Colonic mucosa (tissue), 4 donors: Measurements from ENCODE around the gene CWH43. TPM values are rescaled to one million over a fixed set of nuclear protein-coding genes. Genes with fewer than 3 reads are reported as not detected.
"Not testable (repeated sequence)": the region's sequence is repeated elsewhere in the genome, so short reads cannot be mapped to it uniquely, and the experiment has no call there.

Experiments used
- DNase-seq: peaks from one replicate; pipeline ENCODE4 v3.0.0-alpha.2; 2020
- H3K27ac ChIP-seq: fragments of 200-600 bp; one replicate; pipeline ENCODE4 v1.8.0; 2021
- H3K27me3 ChIP-seq: fragments of 200-600 bp; one replicate; pipeline ENCODE4 v1.8.0; 2021
- H3K36me3 ChIP-seq: fragments of 200-600 bp; one replicate; pipeline ENCODE4 v1.8.0; 2021
- H3K4me1 ChIP-seq: fragments of 200-600 bp; one replicate; pipeline ENCODE4 v1.8.0; 2021; ENCODE audit warnings: mild to moderate bottlenecking
- H3K4me3 ChIP-seq: fragments of 200-600 bp; one replicate; pipeline ENCODE4 v1.8.0; 2021
- H3K9ac ChIP-seq, 2 donors: one replicate each; pipeline ENCODE4 v1.7.0; 2013; ENCODE audit warnings: control low read depth in 2 of 2, low read depth in 2 of 2, low read length in 2 of 2
- H3K9me3 ChIP-seq: fragments of 200-600 bp; one replicate; pipeline ENCODE4 v1.8.0; 2021
- CTCF ChIP-seq: fragments of 200-600 bp; IDR thresholded peaks from one replicate; pipeline ENCODE4 v1.8.0; 2022; ENCODE audit warnings: antibody characterized with exemption, mild to moderate bottlenecking
- intact Hi-C: fragments of 100-400 bp; cut with DNase I; formaldehyde crosslinking; loops from one replicate; pipeline ENCODE4 v1.14.1; 2022
- total RNA-seq, 2 donors: library from RNA; stranded (reverse); fragmentation: NEBNext Ultra II Directional in 1 of 2; extraction: Animal tissue kit (Norgen Biotek cat#: 25700) in 1 of 2; gene quantifications; one replicate each; pipeline ENCODE4 v1.2.1, GENCODE V29; 2021
- donor health status: healthy.
- donor health status: DM: no; HTN: no; CAD: no.
- donor health status: DM: no; HTN: no; CAD: no.

The CWH43 gene
- total RNA-seq, 2 donors from 2014 or later, result 18.2 to 29.9 TPM

DNA sequence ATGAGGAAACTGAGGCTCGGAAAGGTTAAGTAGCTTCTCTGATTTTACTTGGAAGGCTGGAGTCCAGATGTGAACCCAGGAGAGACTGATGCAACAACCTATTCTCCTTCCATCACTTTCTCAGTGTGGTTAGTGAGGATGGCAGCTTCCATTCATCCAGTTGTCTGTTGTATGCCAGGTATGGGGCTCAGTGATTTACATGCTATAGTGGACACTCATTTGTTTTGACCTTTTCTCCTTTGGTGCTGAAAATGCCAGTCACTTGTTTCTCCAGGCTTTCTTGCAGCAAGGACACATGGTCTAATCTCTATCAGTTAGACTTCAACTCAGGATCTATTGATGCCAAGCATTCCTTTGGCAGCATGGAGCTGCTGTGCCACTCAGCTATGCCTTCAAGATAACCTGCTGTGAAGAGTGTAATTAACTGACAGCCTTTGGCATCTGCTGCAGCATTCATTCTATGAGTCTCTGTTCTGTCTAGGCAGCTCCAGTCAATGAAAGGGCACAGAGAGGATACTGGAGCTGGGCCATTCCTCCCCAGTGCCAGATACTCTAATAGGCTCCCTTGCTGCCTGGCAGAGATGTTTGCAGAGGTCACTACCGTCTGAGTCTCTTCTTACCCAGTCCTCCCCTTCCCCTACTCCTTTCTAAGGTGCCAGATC is 11.0 kb upstream of the CWH43 start:
- H3K9ac ChIP-seq, result no peak overlapping the region
- H3K9me3 ChIP-seq, result no peaks in the 10 kb centered on the region
- no peak overlapping the region for H3K4me3 ChIP-seq
- no peak overlapping the region for H3K27ac ChIP-seq
- no peaks in the 10 kb centered on the region for H3K4me1 ChIP-seq
- H3K27me3 ChIP-seq, result no peaks in the 10 kb centered on the region
- no peak for TF ChIP-seq CTCF
- intact Hi-C loops, result no loop called here
- no peaks in the 10 kb centered on the region for H3K36me3 ChIP-seq
- DNase-seq, result no peak

- intact Hi-C loops, result no loop called here
- DNase-seq, result no peak
- Histone ChIP-seq H3K36me3 (no peaks in the 10 kb centered on the region), H3K9me3 (no peaks in the 10 kb centered on the region), H3K27me3 (no peaks in the 10 kb centered on the region), H3K27ac (no peak overlapping the region), H3K4me3 (no peak overlapping the region), H3K4me1 (no peaks in the 10 kb centered on the region), H3K9ac (no peak overlapping the region)
- TF ChIP-seq CTCF, result no peak
Observed at GRCh38 chr4:48976041-48976440, 10.0 kb upstream of the CWH43 start.

DNA sequence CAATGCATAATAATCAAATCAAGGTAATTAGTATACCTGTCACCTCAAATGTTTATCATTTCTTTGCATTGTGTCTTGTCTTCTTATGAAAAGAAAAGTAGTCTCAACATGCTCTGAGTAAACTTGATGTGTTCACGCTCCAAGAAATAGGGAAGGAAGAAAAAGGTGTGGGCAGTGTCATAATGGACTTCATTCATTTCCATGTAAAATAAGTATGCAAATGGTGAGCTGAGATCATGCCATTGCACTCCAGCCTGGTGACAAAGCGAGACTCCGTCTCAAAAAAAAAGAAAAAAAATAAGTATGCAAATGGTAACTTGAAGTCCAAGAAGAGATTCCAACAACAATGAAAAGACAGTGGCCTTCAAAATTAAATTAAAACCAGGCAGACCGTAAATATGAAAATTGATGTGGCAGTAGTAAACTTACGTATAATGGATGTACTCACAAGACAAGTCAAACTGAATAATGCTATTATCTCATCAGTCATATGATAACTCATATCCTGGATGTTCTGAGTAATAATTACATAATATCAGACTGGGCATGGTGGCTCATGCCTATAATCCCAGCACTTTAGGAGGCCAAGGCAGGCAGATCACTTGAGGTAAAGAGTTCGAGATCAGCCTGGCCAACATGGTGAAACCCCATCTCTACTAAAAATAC is 6.0 kb upstream of the CWH43 start:
- Histone ChIP-seq H3K36me3 (no peaks in the 10 kb centered on the region), H3K27ac (no peak overlapping the region), H3K9me3 (no peaks in the 10 kb centered on the region), H3K4me3 (no peak overlapping the region), H3K27me3 (no peaks in the 10 kb centered on the region), H3K4me1 (no peaks in the 10 kb centered on the region), H3K9ac (no peak overlapping the region)
- intact Hi-C loops, result no loop called here
- no peak for DNase-seq
- TF ChIP-seq CTCF, result no peak

DNA sequence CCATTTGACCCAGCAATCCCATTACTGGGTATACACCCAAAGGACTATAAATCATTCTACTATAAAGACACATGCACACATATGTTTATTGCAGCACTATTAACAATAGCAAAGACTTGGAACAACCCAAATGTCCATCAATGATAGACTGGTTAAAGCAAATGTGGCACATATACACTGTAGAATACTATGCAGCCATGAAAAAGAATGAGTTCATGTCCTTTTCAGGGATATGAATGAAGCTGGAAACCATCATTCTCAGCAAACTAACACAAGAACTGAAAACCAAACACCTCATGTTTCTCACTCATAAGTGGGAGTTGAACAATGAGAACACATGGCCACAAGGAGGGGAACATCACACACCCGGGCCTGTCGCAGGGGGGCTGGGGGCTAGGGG is 2.1 kb upstream of the CWH43 start:
- H3K36me3 ChIP-seq, H3K4me3 ChIP-seq, H3K9me3 ChIP-seq, DNase-seq, H3K9ac ChIP-seq, intact Hi-C loops, H3K27ac ChIP-seq, H3K4me1 ChIP-seq, H3K27me3 ChIP-seq: not testable (repeated sequence)

- peak overlapping the region; percentile 53 to 66 for H3K9ac ChIP-seq
- intact Hi-C loops, result no loop called here
- H3K27ac ChIP-seq, result no peak overlapping the region
- H3K27me3 ChIP-seq, result no peaks in the 10 kb centered on the region
- no peaks in the 10 kb centered on the region for H3K9me3 ChIP-seq
- DNase-seq, result no peak
- no peak for TF ChIP-seq CTCF
- H3K4me3 ChIP-seq, result peak overlapping the region; percentile 45
- H3K36me3 ChIP-seq, result no peaks in the 10 kb centered on the region
- no peaks in the 10 kb centered on the region for H3K4me1 ChIP-seq
Observed at GRCh38 chr4:48985602-48985975, 486 bp upstream of the CWH43 start.

- H3K27me3 ChIP-seq, result no peaks in the 10 kb centered on the region
- peak; percentile 67 for DNase-seq
- H3K27ac ChIP-seq, result peak overlapping the region; percentile 65
- intact Hi-C loops, result no loop called here
- H3K4me3 ChIP-seq, result peak overlapping the region; percentile 45
- H3K9ac ChIP-seq, result peak overlapping the region; percentile 18 to 66
- no peak for TF ChIP-seq CTCF
- no peaks in the 10 kb centered on the region for H3K4me1 ChIP-seq
- no peaks in the 10 kb centered on the region for H3K9me3 ChIP-seq
- H3K36me3 ChIP-seq, result no peaks in the 10 kb centered on the region
Observed at GRCh38 chr4:48986654-48987164, 634 bp downstream of the CWH43 start.
